DND-41 (cell line): Measurements from ENCODE around the gene BTRC.

Experiments
- CTCF ChIP-seq: IDR thresholded peaks from 2 replicates; pipeline ENCODE4 v1.5.1; 2012; ENCODE audit warnings: borderline replicate concordance, low read length, moderate library complexity, mild to moderate bottlenecking; ENCODE audit not compliant: poor library complexity, severe bottlenecking; ENCODE audit errors: extremely low read depth
- EZH2 ChIP-seq: IDR thresholded peaks from 3 replicates; pipeline ENCODE4 v1.6.1; 2012; ENCODE audit warnings: borderline replicate concordance, low read depth, mild to moderate bottlenecking, moderate library complexity, low read length, inconsistent platforms; ENCODE audit not compliant: severe bottlenecking

DNA sequence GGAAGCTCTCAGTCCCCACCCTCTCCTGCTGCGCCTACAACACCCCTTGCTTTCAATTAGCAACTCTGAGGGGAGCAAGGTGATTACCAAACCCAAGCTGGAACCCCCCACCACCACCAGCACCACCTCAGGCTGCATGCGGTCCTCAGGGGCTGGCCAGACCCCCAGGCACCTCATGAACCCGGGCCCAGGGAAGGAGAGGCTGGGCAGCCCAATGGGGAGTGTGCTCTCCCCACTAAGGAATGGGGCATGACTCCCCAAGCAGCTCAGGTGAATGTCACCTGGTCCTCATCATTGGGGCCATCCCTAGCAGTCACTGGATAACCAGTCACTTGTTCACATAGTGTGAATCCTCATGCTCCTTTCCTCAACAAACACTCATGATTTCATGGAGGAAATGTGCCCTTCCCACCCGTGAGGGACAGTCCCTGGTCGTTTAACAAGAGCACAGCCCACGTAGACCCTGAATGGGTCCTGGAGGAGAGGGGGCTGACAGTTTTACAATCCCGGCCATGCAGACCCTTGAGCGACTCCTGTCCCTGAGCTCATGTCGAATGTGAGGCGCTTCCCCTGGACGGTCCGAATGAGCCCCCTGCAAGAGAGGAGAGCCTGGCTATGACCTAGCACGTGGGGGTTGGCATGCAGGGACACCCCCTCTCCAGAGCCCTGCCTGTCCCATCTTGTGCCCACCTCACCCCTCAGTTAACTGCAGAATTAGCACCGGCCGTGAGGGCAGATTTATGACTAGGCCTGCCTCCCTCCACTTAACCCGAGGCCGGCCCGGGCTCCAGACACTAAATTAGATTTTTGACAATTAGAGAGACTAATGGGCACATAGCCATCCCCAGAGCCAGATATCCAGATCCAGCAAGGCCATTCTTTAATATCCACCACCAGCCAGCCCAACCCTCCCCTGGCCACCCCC, 205.0 kb downstream of the BTRC start:
- no peak for TF ChIP-seq CTCF
- no peak for TF ChIP-seq EZH2
